CD4-positive, alpha-beta T cell treated with Interleukin-15 for 4 hours (primary cell): ENCODE data around the gene PCDH18.
"Not testable (repeated sequence)": the region's sequence is repeated elsewhere in the genome, so short reads cannot be mapped to it uniquely, and the experiment has no call there.

Source experiments
- DNase-seq: peaks from one replicate; pipeline ENCODE4 v3.0.0-alpha.2; 2020; ENCODE audit warnings: low spot score

PCDH18 gene

DNA sequence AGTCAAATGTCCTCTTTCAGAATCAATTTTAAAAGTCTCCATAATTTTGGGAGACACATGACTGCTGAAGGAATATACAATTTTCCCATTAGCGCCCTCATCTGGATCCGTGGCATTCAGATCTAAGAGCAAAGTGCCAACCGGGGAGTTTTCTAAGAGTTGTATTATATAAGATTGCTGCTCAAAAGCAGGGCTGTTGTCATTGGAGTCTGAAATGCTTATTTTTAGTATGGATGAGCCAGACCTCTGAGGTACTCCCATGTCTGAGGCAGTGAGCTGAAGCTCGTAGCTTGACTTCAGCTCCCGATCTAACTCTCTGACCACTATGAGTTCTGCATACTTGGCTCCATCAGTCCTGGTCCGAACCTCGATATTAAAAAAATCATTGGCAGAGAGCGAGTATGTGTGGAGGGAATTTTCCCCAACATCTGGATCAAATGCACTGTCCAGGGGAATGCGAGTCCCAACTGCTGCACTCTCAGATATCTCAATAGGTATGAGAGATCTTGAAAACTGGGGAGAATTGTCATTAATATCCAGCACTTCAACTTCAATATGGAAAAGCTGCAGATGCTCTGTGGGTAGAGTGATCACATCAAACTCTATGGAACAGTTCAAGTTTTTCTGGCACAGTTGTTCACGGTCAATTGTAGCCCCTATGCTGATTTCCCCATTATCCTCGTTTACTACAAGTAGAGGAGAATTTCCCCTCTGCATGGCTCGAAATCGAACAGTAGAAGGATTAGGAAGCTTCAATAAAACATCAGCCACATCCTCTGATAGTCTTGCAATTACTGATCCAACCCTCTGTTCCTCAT is 917 bp downstream of the PCDH18 start:
- no peak for DNase-seq

DNA sequence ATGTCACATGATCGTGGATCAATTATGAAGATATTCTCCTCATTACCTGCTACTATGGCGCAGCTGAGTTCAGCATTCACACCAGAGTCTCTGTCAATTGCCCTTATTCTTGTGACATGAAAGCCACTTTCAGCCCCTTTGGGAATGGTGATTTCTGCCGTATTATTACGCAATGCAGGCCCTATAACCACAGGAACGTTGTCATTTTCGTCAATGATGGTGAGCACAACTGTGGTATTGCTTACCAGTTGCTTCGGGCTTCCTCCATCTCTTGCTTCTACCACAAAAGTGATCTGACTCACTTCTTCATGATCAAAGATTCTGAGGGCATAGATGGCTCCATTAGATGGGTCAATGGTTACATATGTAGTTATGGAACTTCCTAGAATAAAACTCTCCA is 2.1 kb downstream of the PCDH18 start:
- no peak for DNase-seq

DNA sequence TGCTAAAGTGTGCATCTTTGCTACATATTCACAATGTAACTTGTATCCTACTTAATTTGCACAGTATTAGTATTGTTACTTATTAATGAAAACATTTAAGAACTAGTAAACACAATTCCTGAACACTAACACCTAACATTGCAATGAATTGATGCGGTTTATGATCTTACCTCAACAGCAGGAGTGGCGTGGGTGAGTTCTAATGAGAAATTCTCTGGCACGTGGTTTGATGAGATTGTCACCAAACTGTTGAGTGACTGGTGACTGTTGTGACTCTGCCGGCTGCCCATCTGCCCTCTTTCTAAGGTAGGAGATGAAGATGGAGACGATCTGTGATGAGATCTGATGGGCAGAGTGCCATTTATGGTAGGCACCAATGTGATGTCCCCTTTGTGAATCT is 2.9 kb downstream of the PCDH18 start:
- DNase-seq: no peak

DNA sequence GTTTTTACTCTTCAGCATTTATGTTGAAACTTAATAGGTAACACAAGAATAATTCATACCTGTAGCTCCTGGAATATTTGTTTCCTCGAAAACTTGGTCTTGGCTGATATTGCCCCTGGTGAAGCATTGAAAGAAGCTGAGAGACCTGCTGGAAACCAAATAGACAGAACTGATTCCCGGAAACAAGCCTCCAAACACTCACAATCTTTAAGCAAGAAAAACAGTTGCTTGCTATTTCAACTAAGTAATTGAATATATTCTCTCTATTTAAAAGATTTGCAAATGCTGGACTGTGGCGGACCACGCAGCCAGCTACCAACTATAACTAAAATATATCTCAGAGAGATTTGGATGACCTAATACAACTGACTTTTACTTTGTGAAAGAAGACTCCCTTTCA is 3.6 kb downstream of the PCDH18 start:
- DNase-seq: no peak

DNA sequence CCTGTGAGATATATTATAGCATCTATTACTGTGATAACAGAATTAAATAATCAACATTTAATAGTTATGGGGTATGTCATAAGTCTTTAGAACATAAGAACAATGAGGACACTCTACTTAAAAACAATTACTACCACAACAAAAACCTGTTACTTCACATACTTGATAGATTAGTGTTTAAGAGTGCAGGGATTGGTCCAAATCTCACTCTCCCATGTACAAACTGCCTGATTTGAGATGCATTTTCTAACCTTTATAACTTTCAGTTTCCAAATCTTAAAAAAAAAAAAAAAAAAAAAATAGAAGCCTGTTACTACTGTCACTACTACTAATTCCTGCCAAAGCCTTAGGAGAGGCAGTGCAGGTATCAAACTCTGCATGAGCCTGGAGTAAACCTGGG is 5.6 kb downstream of the PCDH18 start:
- no peak for DNase-seq

DNA sequence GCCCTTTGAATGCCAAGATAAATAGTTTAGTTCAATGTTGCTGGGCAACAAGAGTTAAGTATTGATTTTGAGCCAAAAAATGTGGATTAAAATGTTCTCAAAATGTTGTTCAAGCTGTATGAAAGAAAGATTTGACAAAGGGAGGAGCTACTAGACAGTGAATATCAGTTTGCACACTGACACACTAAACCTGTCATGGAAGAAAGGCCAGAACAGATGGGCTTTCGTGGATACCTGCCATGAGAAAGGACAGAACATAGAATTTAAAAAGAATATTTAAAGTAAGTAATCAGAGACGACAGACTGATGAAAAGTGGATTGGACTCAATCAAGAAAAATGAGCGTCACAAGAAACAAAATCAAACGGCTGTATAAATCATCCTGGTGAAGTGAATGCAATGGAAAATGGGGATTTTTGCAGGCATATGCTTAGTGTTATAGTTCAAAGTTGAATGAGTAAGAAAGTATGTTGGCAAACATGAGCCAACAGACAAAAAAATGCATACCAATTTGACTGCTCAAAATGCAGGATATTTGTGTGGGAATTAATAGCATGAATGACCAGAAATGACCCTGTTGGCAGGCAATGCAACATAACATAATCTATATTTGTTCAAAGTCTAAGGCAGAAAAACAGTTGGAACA is 7.4 kb downstream of the PCDH18 start:
- no peak for DNase-seq

DNA sequence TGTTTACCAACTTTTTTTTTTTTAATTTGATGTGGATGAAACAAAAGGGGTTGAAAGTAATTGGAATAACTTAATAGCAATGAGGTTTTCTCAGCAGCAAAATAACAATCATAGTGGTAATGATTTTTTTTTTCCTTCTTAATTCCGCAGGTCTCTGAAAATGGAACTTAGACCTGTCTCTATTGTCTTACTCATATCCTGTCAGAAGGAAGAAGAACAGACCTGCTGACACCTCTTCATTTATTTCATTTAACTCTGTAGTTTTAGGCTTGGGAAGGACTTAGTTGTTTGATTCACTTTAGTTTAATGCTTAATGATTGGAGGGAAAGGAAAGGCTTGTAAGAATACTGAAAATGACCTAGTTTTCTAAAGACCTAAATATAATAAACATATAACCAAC is 9.0 kb downstream of the PCDH18 start:
- no peak for DNase-seq

DNA sequence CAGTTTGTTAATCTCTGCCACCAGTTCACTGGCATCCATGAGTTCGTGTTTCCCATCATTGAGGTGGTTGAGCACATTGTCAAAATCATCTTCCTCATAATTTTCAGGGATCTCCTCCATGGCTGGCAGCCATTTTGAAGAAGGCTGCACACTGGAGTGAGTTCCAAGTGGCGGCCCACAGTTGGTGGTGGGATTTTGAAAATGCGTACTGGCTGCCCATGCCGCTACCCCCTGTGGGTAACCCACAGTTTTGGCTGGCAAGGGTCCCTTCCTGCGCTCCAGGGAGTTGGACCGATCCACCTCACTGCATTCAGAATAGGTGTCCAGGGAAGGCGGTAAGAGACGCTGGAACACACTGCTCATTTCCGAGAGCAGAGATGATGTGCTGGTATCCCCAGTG is 11.2 kb downstream of the PCDH18 start:
- DNase-seq: no peak

DNA sequence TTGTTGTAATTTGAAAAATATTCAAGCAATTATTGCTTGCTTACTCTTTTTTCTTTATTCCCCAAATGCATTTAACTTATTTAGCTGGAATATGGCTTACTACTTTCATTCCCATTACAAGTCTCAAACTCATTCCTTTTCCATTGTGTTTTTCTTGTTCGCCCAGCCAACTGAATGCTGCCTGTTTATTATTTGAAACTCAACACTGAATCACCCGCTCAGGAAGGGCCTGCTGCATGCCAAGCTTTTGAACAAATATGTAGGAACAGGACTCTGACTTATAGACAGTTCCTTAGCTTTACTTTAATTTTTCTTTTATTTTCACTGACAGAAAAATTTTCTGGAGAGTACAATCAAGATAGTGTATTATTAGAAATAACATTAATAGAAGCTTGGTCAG is 12.9 kb downstream of the PCDH18 start:
- no peak for DNase-seq

DNA sequence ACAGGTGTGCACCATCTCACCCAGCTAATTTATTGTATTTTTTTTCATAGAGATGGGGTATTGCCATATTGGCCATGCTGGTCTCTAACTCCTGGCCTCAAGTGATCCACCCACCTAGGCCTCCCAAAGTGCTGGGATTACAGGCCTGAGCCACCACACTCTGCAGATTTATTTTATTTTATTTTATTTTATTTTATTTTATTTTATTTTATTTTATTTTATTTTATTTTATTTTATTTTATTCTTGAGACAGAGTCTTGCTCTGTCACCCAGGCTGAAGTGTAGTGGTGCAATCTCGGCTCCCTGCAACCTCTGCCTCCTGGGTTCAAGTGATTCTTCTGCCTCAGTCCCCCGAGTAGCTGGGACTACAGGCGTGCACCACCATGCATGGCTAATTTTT is 15.0 kb downstream of the PCDH18 start:
- not testable (repeated sequence) for DNase-seq

DNA sequence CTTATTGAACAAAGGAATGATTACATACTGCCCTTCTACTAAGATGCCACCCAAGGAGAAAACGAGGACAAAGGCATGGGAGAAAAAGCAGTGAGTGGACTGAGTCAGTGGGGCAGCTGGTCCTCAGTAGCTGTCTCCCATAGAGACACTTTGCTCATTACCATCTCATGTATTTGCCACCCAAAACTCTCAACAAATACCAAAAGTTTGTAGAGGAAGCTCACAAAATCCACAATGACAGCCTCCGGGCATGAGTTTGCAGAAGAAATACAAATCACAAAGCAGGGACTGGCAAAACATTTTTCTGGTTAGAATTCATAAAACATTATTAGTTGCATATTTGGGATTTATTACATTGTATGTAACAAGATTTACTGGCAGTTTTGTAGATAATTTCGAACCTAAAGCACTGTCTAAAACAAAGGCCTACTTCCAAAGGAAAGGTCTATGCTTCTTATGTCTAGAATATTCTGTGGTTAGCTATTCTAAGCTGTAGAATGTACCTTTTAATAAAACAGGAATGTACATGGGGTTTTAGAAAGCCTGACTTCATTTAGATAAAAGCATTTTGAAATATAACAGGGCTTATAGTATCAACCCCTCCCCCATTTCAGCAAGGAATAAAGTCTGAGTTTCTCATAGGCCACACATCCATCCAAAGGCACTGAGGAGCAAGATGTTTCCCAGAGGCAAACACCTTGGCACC is 17.7 kb downstream of the PCDH18 start:
- DNase-seq: no peak

DNA sequence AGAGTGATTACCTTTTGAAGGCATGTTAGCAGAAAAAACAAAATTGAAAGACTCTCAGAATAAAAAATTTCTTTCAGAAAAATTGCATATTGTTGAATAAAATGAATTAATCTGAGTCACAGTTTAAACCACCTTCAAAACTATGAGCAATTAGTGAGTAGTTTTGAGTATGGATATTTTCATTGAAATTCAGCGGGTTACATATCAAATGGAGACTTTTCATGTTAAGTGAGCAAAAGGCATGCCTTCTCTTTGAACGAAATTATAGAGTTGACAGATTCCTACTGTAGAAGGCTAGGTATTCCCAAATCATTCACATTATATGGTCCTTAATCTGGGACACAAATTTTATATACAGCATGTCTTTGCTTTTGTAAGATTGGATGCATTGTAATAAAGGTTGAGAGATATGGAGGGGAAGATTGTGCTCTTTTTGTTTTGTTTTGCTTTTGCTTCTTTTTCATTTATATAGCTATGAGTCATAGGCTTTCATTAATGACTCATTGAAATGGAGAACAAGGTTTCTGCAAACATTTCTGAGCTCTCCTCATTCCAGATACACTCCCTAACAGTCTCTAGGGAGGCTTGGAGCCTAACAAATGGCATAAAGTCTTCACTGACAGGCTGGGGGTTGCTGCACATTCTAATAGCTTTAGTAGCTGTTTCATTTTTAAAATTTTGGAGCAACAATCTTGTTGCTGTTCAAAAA is 21.6 kb downstream of the PCDH18 start:
- DNase-seq: no peak

DNA sequence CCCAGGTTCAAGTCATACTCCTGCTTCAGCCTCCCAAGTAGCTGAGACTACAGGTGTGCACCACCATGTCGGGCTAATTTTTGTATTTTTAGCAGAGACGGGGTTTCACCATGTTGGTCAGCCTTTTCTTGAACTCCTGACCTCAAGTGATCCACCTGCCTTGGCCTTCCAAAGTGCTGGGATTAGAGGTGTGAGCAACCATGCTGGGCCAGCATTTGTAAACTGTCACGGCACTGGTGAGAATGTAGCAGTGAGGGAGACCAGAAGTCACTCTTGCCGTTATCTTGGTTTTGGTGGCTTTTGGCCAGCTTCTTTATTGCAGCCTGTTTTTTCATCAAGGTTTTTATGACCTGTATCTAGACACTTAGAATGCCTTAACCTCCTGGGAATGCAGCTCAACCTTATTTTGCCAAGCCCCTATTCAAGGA is 22.4 kb downstream of the PCDH18 start:
- no peak for DNase-seq

DNA sequence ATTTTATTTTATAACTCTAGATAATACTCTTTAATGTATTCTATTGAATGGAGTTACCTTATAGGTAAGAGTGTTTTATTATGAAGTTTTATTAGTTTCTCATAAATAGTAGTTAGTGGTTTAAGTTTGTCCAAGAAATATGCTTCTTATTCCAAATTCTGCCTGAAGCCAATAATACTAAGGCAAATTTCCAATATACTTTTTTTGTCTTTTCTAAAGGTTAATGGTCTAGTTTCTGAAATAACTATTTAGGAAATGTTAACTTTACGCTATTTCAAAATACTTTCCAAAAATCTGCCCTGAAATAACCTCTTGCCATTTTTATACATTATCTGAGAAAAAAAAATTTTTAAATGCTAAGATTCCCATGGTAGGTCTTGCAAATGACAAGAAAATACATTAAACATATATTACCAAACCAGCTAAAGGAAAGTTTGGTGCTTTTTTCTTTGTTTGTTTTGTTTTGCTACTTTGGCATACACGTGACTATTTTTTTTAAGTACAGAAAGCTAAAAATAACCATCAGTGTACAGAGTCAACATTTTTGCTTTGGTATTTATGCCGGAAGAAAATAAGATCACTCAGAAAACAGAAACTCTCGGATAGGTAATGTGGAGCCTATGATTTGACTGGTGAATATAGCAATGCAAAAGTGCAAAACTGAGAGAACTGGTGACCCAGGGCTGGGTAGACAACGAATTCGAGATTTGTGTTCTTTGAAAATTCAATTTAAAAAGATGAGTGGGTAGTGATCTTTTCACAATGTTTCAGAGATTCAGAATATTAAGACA is 29.8 kb downstream of the PCDH18 start:
- no peak for DNase-seq

DNA sequence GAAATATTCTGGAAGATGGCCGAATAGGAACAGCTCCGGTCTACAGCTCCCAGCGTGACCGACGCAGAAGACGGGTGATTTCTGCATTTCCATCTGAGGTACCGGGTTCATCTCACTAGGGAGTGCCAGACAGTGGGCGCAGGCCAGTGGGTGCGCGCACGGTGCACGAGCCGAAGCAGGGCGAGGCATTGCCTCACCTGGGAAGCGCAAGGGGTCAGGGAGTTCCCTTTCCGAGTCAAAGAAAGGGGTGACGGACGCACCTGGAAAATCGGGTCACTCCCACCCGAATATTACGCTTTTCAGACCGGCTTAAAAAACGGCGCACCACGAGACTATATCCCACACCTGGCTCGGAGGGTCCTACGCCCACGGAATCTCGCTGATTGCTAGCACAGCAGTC is 36.0 kb downstream of the PCDH18 start:
- DNase-seq: not testable (repeated sequence)

DNA sequence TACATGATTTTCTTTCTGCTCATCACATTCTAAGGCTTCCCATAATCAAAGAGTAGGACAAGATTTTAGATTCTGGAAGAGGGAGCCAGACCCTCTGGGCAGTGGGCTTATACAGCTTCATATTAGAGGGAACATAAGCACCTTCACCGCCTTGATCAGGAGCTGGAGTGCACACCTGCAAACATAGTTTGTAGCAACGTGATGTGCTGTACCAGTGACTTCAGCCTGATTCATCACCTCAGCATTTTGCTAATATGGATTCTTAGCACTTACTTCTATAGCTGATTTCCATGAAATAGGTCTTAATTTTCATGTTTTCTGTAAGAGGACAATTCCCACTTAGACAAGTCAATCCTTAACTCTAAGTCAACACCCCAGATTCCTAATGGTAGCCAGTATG is 36.7 kb downstream of the PCDH18 start:
- no peak for DNase-seq

DNA sequence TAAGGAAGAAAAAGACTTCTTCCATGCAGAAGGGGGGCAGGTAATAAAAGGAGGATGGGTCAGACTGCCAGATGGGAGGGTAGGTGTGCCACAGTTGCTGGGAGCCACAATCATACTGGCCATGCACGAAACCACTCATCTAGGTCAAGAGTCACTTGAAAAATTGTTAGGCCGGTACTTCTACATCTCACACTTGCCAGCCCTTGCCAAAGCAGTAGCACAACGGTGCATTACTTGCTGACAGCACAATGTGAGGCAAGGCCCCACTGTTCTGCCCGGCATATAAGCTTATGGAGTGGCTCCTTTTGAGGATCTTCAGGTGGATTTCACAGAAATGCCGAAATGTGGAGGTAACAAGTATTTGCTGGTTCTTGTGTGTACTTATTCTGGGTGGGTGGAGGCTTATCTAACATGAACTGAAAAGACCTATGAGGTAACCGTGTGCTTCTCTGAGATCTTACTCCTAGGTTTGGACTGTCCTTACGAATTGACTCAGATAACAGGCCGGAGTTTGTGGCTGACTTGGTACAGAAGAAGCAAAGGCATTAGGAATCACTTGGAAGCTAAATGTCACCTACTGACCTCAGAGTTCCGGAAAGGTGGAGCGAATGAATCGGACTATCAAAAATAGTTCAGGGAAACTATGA is 48.9 kb downstream of the PCDH18 start:
- not testable (repeated sequence) for DNase-seq

DNA sequence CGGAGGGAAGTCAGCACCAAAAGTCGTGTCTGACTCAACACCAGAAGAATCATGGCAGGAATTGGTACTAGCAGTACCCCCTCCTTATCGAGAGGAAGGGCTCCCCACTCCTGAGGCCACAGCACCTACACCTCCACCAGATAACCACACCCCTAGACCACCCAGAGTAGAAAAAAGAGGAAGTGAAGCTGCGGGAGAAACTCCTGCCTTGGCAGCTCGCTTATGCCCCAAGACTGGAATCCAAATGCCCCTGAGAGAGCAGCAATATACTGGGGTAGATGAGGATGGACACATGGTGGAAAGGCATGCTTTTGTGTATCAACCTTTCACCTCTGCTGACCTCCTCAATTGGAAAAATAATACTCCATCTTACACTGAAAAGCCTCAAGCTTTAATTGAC is 52.6 kb downstream of the PCDH18 start:
- DNase-seq: not testable (repeated sequence)

DNA sequence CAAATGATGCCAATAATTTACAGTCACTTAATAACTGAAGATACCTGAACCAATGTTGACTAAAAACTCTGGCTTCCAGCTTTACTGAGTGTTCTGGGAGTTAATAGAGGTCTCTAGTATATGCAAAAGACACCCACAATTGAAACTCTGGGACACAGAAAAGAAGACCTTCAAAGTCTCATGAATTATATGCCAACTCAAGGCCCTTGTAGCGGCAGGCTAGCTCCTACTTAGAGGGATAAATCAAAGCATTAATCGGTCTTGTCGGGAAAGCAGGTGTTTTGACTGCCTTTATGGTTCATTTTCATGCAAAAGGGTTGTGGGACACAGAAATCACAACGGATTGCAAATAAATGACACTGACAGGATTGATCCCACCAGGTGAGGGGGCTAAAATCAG is 55.9 kb downstream of the PCDH18 start:
- DNase-seq: no peak

DNA sequence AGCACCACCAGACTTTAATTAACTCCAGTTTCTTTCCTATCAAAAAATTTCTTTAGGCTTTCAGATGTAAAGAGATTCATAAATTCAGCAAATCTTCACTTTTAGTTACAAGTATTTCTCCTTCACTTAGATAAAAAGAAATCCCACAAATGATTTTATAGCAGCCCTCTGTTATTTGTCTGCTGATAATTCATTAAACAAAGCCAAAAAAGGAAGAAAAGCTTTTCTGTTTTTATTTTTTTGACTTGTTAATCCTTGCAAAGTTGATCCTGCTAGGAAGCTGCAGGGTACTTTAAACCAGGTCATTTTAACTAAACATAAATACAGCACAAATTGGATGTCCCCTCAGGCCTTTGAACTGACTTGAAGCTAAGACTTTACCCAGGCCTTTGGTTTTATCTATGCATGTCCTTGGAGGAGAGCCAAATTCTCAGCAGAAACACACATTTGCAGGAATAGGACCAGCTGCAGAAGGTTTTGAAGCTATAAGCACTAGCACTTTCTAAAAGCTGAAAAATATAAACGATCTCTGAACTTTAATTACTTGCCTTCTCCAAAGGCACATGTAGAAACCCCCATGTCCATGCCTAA is 57.5 kb downstream of the PCDH18 start:
- no peak for DNase-seq

DNA sequence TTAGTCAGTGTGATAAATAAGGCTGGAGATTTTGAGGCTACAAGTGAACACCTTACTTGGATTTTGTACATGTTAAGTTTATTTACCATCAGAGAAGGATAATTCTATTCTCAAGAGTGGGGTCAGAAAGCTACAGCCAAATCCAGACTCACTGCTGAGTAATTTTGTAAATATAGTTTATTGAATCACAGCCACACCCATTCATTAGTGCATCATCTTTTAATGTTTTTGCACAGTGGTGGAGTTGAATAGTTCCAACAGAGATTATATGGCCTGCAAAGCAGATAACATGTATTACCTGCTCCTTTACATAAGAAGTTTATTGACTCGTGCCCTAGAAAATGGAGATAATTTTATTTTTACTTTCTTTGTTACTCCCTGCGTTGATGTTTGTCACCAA is 60.4 kb downstream of the PCDH18 start:
- no peak for DNase-seq
